DOHH2 (cell line): ENCODE results near the gene SLC2A6.

ENCODE experiments used
- H3F3A ChIP-seq: fragments of 200-600 bp; sonication (generic), shearing (Covaris generic); 2 replicates; pipeline ENCODE4 v1.6.0; 2016; ENCODE audit warnings: antibody characterized with exemption, mild to moderate bottlenecking; ENCODE audit not compliant: control insufficient read depth, insufficient read depth
- H3K27ac ChIP-seq: fragments of 200-600 bp; sonication (generic); 2 replicates; pipeline ENCODE4 v1.5.1; 2014; ENCODE audit warnings: low read depth, mild to moderate bottlenecking, low read length, moderate library complexity
- H3K27me3 ChIP-seq: fragments of 200-600 bp; sonication (generic); 2 replicates; pipeline ENCODE4 v1.6.1; 2014; ENCODE audit warnings: mild to moderate bottlenecking, low read length, mixed read lengths; ENCODE audit not compliant: control insufficient read depth
- H3K36me3 ChIP-seq: fragments of 200-600 bp; sonication (generic); 2 replicates; pipeline ENCODE4 v1.6.1; 2014; ENCODE audit warnings: mild to moderate bottlenecking, low read length, moderate library complexity, mixed read lengths; ENCODE audit not compliant: control insufficient read depth
- H3K4me1 ChIP-seq: fragments of 200-600 bp; sonication (generic); 2 replicates; pipeline ENCODE4 v1.6.1; 2014; ENCODE audit warnings: mild to moderate bottlenecking, low read length, mixed read lengths; ENCODE audit not compliant: control insufficient read depth
- H3K4me2 ChIP-seq: fragments of 200-600 bp; sonication (generic); 2 replicates; pipeline ENCODE4 v1.6.0; 2014; ENCODE audit warnings: mild to moderate bottlenecking, low read length, moderate library complexity
- H3K4me3 ChIP-seq: fragments of 200-600 bp; sonication (generic); 2 replicates; pipeline ENCODE4 v1.5.1; 2014; ENCODE audit warnings: mild to moderate bottlenecking, low read length, mixed read lengths
- H3K79me2 ChIP-seq: fragments of 200-600 bp; sonication (generic); 2 replicates; pipeline ENCODE4 v1.6.1; 2014; ENCODE audit warnings: mild to moderate bottlenecking, low read length, mixed read lengths; ENCODE audit not compliant: control insufficient read depth
- H3K9me2 ChIP-seq: fragments of 200-600 bp; sonication (generic); replicated peaks from 2 replicates; pipeline ENCODE4 v1.6.1; 2014; ENCODE audit warnings: mild to moderate bottlenecking, low read length, mixed read lengths; ENCODE audit not compliant: control insufficient read depth
- H3K9me3 ChIP-seq: fragments of 200-600 bp; sonication (generic); 2 replicates; pipeline ENCODE4 v1.6.1; 2014; ENCODE audit warnings: antibody characterized with exemption, low read length, mixed read lengths; ENCODE audit not compliant: control insufficient read depth, insufficient read depth
- H4K20me1 ChIP-seq: fragments of 200-600 bp; sonication (generic); 2 replicates; pipeline ENCODE4 v1.6.0; 2014; ENCODE audit warnings: low read depth, mild to moderate bottlenecking, antibody characterized with exemption, low read length, moderate library complexity; ENCODE audit not compliant: control insufficient read depth, insufficient read depth
- CTCF ChIP-seq: fragments of 200-600 bp; sonication (generic); IDR thresholded peaks from one replicate; pipeline ENCODE4 v1.5.1; 2014; ENCODE audit warnings: antibody characterized with exemption, mild to moderate bottlenecking, low read depth, low read length; ENCODE audit not compliant: poor library complexity, severe bottlenecking
- EZH2phosphoT487 ChIP-seq: fragments of 200-600 bp; sonication (generic); IDR thresholded peaks from 2 replicates; pipeline ENCODE4 v1.6.1; 2017; ENCODE audit warnings: borderline replicate concordance, mild to moderate bottlenecking, antibody characterized with exemption, low read length, moderate library complexity, mixed read lengths

SLC2A6 gene

GRCh38 chr9:133515240-133515610 lies 36.3 kb upstream of the SLC2A6 start:
- no peak overlapping the region for H3K27ac ChIP-seq
- H3F3A ChIP-seq: 0 out of 2 replicates have a peak, but pooled peaks cover 5% of the 10 kb centered on the region

GRCh38 chr9:133514460-133515239 lies 35.8 kb upstream of the SLC2A6 start:
- Histone ChIP-seq H3K9me3 (peaks cover 12% of the 10 kb centered on the region; the same call in 1 of the 2 replicates), H3F3A (0 out of 2 replicates have a peak, but pooled peaks cover 5% of the 10 kb centered on the region), H3K27ac (no peak overlapping the region), H3K9me2 (no peaks in the 10 kb centered on the region), H4K20me1 (no peaks in the 10 kb centered on the region), H3K4me2 (no peak overlapping the region), H3K79me2 (no peaks in the 10 kb centered on the region), H3K27me3 (no peaks in the 10 kb centered on the region), H3K4me3 (no peak overlapping the region), H3K36me3 (no peaks in the 10 kb centered on the region), H3K4me1 (no peaks in the 10 kb centered on the region)
- TF ChIP-seq CTCF (no peak), EZH2phosphoT487 (no peak)

More at GRCh38 chr9:133515240-133515610, 36.3 kb upstream of the SLC2A6 start:
- no peaks in the 10 kb centered on the region for H3K27me3 ChIP-seq
- no peak for TF ChIP-seq CTCF
- no peak for TF ChIP-seq EZH2phosphoT487
- no peaks in the 10 kb centered on the region for H3K9me2 ChIP-seq
- peaks cover 12% of the 10 kb centered on the region; the same call in 1 of the 2 replicates for H3K9me3 ChIP-seq
- H3K79me2 ChIP-seq: no peaks in the 10 kb centered on the region
- H4K20me1 ChIP-seq: no peaks in the 10 kb centered on the region
- H3K4me1 ChIP-seq: no peaks in the 10 kb centered on the region
- H3K4me3 ChIP-seq: no peak overlapping the region
- no peaks in the 10 kb centered on the region for H3K36me3 ChIP-seq
- H3K4me2 ChIP-seq: no peak overlapping the region

GRCh38 chr9:133513214-133514100 lies 34.6 kb upstream of the SLC2A6 start:
- H3K4me1 ChIP-seq: no peaks in the 10 kb centered on the region
- no peak overlapping the region for H3K4me3 ChIP-seq
- no peak overlapping the region for H3K27ac ChIP-seq
- H4K20me1 ChIP-seq: no peaks in the 10 kb centered on the region
- H3K27me3 ChIP-seq: no peaks in the 10 kb centered on the region
- no peak for TF ChIP-seq EZH2phosphoT487
- TF ChIP-seq CTCF: no peak
- H3K9me2 ChIP-seq: no peaks in the 10 kb centered on the region
- no peak overlapping the region for H3K4me2 ChIP-seq
- no peaks in the 10 kb centered on the region for H3K36me3 ChIP-seq
- peaks cover 12% of the 10 kb centered on the region; the same call in 1 of the 2 replicates for H3K9me3 ChIP-seq
- H3F3A ChIP-seq: 0 out of 2 replicates have a peak, but pooled peaks cover 5% of the 10 kb centered on the region
- H3K79me2 ChIP-seq: no peaks in the 10 kb centered on the region
